ENCODE results near the gene MALRD1.

Gene MALRD1

DNA sequence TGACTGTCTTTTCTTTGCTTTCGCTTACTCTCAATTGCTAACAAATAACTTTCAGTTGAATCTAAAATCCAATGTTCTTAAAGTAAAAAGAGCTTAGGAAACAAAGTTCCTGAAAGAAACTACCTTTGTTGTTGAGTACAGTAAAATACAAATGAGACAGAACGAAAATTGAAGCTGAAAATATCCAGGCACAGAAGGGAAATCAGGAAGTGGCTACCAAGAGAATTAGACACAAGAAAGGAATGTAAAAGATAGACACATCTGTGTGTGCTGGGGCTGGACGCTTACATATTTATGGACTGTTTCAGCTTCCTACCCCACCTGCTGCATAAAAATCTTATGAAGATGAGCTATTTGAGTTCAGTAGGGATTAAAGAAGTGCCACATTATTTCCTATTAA is 606.0 kb downstream of the MALRD1 start:
- no peak for DNase-seq (ENCODE audit: low spot score)

GRCh38 chr10:19656420-19657042 is 607.9 kb downstream of the MALRD1 start:
- no peak for DNase-seq (ENCODE audit: low spot score)

DNA sequence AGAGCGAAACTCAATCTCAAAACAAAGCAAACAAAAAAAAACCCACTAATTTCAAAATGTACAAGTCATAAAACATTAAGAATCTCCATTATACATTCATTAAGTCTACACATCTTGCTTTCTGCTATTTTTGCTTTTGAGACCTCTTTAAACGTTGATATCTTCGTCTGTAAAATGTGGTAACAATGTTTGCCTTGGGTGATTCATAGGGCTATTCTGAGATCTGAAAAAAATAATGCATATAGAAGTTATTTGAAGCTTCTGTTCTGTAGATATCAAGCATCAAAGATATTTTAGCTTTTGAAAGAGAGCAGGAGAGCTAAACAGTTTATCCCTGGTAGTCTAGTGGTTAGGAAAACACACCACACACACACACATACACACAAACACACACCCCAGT is 609.5 kb downstream of the MALRD1 start:
- DNase-seq (ENCODE audit: low spot score) = no peak

GRCh38 chr10:19658622-19659233 is 610.1 kb downstream of the MALRD1 start:
- DNase-seq (ENCODE audit: low spot score) = no peak

DNA sequence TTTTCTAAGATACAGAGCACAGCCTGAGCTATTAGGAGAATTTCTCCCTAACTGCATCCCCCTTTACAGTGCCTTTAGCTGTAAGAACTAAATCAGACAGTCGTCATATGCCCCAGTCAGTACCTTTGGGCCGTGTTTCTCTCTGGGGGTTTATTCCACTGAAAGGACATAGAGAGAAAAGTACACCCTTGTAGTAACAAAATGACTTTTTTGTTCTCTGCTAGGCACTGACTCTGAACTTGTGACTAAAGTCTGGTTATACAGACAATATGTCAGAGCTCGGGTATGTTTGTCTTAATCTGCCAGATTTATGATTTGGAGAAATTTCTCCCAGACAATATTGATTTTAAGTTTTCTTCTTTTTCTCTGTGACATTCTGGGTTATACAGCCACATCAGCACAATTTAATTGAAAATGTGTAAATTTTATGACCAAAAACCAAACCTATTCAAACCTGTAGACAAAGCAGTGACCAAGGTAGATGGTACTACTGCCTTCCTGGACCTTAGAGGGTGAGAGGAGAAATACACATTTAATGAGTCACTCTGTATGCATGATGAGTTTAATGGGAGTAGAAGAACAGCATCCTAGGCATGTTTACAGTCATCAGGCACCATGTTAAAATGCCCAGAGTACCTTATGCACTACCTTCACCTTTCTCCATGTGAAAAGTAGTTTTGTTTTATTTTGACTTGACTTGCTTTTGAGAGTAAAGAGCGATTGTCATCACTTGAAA is 611.5 kb downstream of the MALRD1 start:
- no peak for DNase-seq (ENCODE audit: low spot score)

GRCh38 chr10:19663344-19663743 is 614.7 kb downstream of the MALRD1 start:
- DNase-seq (ENCODE audit: low spot score) = no peak

GRCh38 chr10:19668116-19668515 is 619.5 kb downstream of the MALRD1 start:
- no peak for DNase-seq (ENCODE audit: low spot score)

- DNase-seq (ENCODE audit: low spot score) = no peak
These were observed 627.5 kb downstream of the MALRD1 start for GRCh38 chr10:19676063-19676462.

GRCh38 chr10:19683356-19683755 is 634.8 kb downstream of the MALRD1 start:
- no peak for DNase-seq (ENCODE audit: low spot score)

DNA sequence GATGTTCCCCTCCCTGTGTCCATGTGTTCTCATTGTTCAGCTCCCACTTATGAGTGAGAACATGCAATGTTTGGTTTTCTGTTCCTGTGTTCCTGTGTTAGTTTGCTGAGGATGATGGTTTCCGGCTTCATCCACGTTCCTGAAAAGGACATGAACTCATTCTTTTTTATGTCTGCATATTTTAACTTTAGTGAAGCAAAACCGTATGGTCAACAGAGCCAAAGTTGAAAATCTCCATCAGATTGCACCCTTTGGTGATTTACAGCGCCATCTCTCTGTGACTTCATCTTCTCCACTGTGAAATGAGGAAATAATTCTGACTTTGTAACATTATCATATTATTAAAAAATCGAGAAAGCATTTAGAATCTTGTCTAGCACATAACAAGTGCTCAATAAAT is 635.4 kb downstream of the MALRD1 start:
- DNase-seq (ENCODE audit: low spot score) = no peak

- DNase-seq (ENCODE audit: low spot score) = no peak
These were observed 639.7 kb downstream of the MALRD1 start for GRCh38 chr10:19688344-19688743.

DNA sequence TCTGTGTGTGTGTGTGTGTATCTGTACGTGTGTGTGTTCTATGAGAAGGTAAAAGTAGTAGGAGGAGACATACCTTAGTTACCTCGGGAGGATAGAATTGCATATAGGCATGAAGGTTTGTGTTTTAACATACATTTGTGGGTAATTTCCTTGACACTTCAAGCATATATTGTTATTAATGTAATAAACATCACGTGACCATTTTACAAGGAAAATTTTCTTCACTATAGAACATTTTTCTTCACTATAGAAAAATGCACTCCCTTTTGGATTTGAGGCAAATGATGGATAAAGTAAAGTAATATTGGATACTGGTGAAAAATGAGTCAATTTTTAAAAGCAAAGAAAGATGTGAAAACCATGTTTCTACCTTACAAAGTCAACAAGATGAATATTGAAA is 640.6 kb downstream of the MALRD1 start:
- DNase-seq (ENCODE audit: low spot score) = no peak

GRCh38 chr10:19699299-19699698 is 650.7 kb downstream of the MALRD1 start:
- peak; percentile 14 for DNase-seq (ENCODE audit: low spot score)

DNA sequence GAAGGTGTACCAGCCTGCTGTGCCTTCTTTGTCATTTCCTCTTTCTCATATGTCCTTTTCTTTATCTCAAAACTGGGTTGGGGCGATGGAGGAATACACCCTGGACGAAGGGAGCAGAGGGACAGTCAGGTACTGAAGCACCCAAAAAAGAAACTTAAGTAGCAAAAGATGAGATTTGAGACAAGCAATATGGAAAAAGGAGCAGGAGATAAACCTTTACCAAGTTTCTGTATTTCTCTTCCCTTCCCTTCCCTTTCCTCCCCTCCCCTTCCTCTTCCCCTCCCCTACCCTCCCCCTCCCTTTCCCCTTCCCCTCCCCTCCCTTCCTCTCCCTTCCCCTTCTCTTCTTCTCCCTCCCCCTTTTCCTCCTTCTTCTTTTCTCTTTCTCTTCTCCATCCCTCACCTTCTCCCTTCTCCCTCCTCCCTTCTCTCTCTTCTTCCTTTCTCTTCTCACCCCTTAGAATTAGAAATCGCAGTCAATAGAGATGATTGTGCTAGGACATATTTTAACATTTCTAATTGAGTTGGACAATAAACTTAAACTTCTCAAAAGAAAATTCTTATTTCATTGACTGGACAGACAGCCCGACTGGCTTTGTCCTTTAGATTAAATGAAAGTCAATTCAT is 652.9 kb downstream of the MALRD1 start:
- DNase-seq (ENCODE audit: low spot score) = no peak

DNA sequence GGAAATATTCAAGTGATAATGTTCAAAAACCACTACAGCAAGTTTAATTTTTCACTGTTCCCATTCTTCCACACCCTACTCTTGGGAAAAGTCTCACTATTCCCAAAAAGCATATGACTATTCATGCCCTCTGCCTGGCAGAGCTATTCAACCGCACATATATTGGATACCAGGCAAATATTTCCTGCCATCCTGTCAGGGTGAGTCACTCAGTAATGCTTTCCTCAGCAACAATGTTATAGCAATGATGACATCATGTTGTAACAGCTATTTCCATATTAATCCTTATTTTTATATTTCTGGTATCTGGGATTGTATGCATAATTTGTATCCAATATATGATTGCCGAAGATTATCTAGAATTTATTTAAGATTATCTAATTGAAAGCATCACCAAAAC is 653.6 kb downstream of the MALRD1 start:
- no peak for DNase-seq (ENCODE audit: low spot score)

- DNase-seq (ENCODE audit: low spot score) = no peak
These were observed 655.9 kb downstream of the MALRD1 start for GRCh38 chr10:19704544-19704943.

DNA sequence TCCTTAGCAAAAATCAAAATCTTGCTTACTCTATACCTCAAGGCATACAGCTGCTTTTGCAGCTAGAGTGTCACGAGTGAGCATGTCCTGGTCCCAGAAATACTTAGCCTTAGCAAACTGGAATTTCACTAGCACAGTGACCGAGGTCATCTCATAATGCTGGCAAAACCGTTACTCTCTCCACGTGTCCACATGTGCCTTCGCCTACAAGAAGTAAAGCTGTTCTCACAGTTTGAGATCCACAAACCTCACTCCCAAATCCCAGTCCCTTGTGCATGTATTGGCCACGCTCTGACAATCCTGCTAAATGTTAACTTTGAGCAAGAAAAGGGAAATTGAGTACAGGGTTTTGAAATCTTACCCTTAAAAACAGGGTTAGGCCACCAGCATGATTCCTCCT is 656.6 kb downstream of the MALRD1 start:
- no peak for DNase-seq (ENCODE audit: low spot score)

- DNase-seq (ENCODE audit: low spot score) = no peak
These were observed 658.3 kb downstream of the MALRD1 start for GRCh38 chr10:19706904-19707303.

GRCh38 chr10:19707376-19707775 is 658.8 kb downstream of the MALRD1 start:
- DNase-seq (ENCODE audit: low spot score) = no peak

DNA sequence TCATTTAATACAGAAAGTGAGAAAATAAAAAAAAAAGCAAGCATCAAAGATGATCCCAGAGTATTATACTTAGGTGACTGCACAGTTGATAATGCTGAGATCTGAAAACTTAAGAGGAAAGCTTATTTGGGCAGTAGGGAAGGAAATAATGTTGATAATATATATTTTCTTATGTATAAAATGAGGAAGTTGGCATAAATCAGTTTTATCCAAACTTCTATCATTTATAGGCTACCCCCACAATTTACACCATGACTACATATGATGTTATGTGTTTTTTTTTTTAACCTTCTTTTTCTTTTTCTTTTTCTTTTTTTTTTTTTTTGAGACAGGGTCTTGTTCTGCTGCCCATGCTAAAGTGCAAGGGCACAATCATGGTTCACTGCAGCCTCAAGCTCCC is 659.4 kb downstream of the MALRD1 start:
- no peak for DNase-seq (ENCODE audit: low spot score)

GRCh38 chr10:19710600-19710999 is 662.0 kb downstream of the MALRD1 start:
- DNase-seq (ENCODE audit: low spot score) = no peak

DNA sequence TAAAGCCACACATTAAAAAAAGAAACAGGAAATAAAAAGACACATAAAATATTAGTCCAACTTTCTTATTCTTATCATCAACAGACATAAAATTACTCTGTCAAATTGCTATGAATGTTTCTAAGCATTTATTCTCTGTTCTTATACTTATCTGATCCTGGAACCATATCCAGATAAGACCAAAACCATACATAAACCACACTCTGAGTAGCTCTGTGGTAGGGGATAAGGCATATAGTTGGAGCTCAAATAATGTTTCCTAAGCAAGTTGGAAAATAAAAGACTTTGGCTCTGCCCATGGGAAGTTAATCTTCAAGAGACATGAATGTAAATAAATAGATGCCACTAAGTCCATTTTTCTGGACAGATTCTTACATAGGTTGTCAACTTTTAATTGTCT is 664.6 kb downstream of the MALRD1 start:
- DNase-seq (ENCODE audit: low spot score) = no peak
